Smooth muscle cell of the coronary artery (primary cell): Measurements from ENCODE around the gene KATNAL2. TPM values are rescaled to one million over a fixed set of nuclear protein-coding genes. Genes with fewer than 3 reads are reported as not detected.

Experiments
- total RNA-seq: library from RNA; depleted of rRNA; stranded (reverse); fragments of >200 nt; gene quantifications from 2 replicates; pipeline ENCODE4 v1.2.3, GENCODE V29; 2014; ENCODE audit warnings: low replicate concordance

Gene KATNAL2, protein sequence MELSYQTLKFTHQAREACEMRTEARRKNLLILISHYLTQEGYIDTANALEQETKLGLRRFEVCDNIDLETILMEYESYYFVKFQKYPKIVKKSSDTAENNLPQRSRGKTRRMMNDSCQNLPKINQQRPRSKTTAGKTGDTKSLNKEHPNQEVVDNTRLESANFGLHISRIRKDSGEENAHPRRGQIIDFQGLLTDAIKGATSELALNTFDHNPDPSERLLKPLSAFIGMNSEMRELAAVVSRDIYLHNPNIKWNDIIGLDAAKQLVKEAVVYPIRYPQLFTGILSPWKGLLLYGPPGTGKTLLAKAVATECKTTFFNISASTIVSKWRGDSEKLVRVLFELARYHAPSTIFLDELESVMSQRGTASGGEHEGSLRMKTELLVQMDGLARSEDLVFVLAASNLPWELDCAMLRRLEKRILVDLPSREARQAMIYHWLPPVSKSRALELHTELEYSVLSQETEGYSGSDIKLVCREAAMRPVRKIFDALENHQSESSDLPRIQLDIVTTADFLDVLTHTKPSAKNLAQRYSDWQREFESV
- total RNA-seq, result 0.75 and 4.6 TPM in 2 replicates

DNA sequence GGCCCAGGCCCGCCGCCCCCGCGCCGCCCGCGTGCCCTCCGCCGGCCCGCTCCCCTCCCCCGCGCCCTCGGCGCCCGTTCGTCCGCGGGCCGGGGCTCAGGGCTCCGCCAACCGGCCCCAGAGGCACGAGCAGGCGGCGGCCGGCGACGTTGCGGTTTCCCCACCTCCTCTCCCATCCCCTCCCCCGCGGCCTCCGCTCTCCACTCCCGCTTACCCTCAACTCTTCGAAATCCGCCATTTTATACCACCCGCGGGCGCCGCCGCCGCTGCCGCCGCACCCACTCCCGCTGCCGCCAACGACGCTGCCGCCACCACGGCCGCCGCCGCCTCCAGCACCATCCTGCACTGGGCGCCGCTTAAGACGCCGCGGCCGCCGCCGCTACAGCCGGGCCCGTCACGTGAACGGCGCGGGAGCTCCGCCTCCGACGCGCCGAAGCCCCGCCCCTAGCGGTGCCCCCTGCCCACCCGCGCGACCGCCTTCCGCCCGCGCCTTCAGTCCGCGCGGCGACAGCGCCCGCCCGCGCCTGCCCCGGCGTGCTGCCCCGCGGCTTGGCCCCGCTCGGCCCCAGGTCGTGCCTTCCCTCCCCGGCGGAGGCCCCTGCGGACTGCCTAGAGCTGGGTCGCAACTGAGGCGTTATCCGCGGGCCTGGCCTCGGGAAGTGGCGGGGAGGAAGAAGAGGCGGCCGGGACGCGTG lies at the start of gene KATNAL2, which contains the start of gene PIAS2:
Gene KATNAL2 (plus strand): TSS at position 495 of the 695 bp plus-strand sequence. CDS start 29,271 bp downstream, outside the sequence.
Gene PIAS2 (minus strand): TSS at position 400 of the 695 bp plus-strand sequence. CDS start 162 bp downstream, at position 238.

DNA sequence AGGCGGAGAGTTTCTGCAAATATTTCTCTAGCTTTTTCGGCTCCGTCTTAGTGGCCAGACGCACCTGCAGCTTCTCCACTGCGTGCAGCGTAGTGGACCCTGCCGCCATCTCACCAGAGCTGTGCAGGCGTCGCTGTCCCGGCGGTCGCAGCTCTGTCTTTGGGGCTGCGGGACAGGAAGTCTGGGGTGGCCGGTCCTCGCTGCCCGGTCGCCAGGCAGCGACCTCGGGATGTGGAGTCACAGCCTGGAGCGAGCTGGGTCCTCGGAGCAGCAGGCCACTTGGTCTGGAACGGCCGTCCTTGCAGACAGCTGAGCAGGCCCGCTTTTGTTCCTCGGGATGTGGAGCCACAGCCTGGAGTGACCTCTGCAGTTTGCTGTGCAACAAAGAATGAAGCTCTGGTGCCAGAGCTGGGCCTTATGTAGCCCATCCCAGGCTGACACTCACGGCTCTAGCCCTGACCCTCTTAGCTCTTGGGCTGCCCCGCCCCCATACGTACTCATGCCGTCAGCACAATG lies 117.8 kb downstream of the KATNAL2 start, which contains the start of gene ELOA2:
Gene ELOA2 (minus strand): TSS at position 466 of the 516 bp plus-strand sequence. CDS start 357 bp downstream, at position 109.

DNA sequence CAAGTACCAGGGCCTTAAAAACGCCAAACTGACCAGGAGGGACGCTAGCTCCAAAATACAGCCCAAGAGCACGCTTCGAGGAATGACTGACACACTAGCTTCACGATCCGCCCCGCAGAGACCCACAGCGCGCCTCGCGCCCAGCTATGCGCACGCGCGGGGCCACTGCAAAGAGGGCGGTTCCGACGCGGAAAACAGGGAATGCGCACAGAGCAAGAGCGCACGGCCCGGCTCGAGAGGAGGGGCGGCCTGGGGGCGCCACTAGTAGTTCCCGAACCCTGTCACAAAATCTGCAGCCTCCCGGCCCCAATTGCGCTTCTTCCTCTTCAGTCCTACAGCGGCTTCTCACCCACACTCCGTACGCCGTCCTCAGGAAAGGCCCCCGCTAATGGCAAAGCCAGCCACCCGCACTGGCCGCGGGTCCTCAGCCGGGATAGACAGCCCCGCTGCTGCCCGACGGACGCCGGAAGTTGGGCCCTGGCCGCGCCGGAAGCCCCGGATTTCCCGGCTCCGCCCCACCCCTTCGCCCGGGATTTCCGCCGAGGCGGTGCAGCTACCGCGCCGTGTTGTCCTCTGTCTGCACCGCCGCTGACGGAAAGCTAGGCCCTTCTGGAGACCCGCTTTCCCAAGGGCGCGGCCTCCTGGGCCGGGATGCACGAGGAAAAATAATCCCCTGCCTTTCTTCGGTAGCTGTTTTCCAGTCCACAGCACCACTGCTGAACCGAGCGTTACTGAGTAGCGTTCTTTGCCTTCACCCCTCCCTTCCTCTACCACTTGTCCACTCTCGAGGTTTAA lies 232.8 kb downstream of the KATNAL2 start, which contains the start of gene HDHD2:
Gene HDHD2 (minus strand): TSS at position 472 of the 795 bp plus-strand sequence. CDS start 14,061 bp downstream, outside the sequence.

Other genes starting within 250 kb of the KATNAL2 start
- gene ST8SIA5, start 160.5 kb upstream of the KATNAL2 start, total RNA-seq, result under 0.01 TPM in 1 of 2 replicates, not detected in the other
- 11.8 and 12.1 TPM in 2 replicates for gene PIAS2, start 95 bp upstream of the KATNAL2 start, total RNA-seq
- gene ELOA2, start 118.0 kb downstream of the KATNAL2 start, total RNA-seq, result not detected in 2 replicates
- gene HDHD2, start 232.9 kb downstream of the KATNAL2 start, total RNA-seq, result 12.3 and 21.4 TPM in 2 replicates